Liver (tissue), 9 donors: ENCODE data around the gene RND1. TPM values are rescaled to one million over a fixed set of nuclear protein-coding genes. Genes with fewer than 3 reads are reported as not detected.

Experiments used
- DNase-seq: peaks from one replicate; pipeline ENCODE4 v3.0.0-alpha.2; 2017; ENCODE audit warnings: low spot score
- H3K27ac ChIP-seq, 2 donors: one replicate each; pipeline ENCODE4 v1.7.0; 2013; ENCODE audit warnings: inconsistent platforms in 2 of 2, low read length in 2 of 2, control low read depth in 1 of 2, low read depth in 1 of 2, mild to moderate bottlenecking in 1 of 2
- H3K27me3 ChIP-seq, 4 donors: one replicate each; pipeline versions ENCODE4 v1.6.1 to v1.7.0; 2013; ENCODE audit warnings: low read length in 3 of 4, inconsistent platforms in 1 of 4, mild to moderate bottlenecking in 1 of 4, moderate library complexity in 1 of 4; ENCODE audit not compliant: control insufficient read depth in 4 of 4, insufficient read depth in 4 of 4
- H3K36me3 ChIP-seq, 4 donors: one replicate each; pipeline versions ENCODE4 v1.6.1 to v1.7.0; 2013; ENCODE audit warnings: low read length in 3 of 4, mild to moderate bottlenecking in 3 of 4, low read depth in 1 of 4, moderate library complexity in 1 of 4; ENCODE audit not compliant: control insufficient read depth in 4 of 4, insufficient read depth in 3 of 4
- H3K4me1 ChIP-seq, 4 donors: one replicate each; pipeline versions ENCODE4 v1.6.1 to v1.7.0; 2013; ENCODE audit warnings: low read length in 3 of 4, mild to moderate bottlenecking in 3 of 4, moderate library complexity in 1 of 4; ENCODE audit not compliant: control insufficient read depth in 4 of 4, insufficient read depth in 4 of 4
- H3K4me3 ChIP-seq, 3 donors: one replicate each; pipeline versions ENCODE4 v1.6.1 to v1.7.0; 2013; ENCODE audit warnings: low read length in 3 of 3, control low read depth in 1 of 3, low read depth in 1 of 3, mild to moderate bottlenecking in 1 of 3
- H3K9ac ChIP-seq, 2 donors: one replicate each; pipeline ENCODE4 v1.7.0; 2013; ENCODE audit warnings: low read length in 2 of 2, mild to moderate bottlenecking in 2 of 2, moderate library complexity in 2 of 2, control low read depth in 1 of 2, low read depth in 1 of 2
- H3K9me3 ChIP-seq, 4 donors: one replicate each; pipeline versions ENCODE4 v1.6.1 to v1.7.0; 2013; ENCODE audit warnings: low read length in 3 of 4; ENCODE audit not compliant: control insufficient read depth in 4 of 4
- EGR1 ChIP-seq, 2 donors: IDR thresholded peaks; 2 replicates each; pipeline ENCODE4 v1.6.1; 2016 to 2018; ENCODE audit warnings: antibody characterized with exemption in 2 of 2, low read depth in 2 of 2
- FOXA1 ChIP-seq: IDR thresholded peaks from 2 replicates; pipeline ENCODE4 v1.6.1; 2016; ENCODE audit warnings: antibody characterized with exemption
- HNF4G ChIP-seq: IDR thresholded peaks from 2 replicates; pipeline ENCODE4 v1.6.1; 2016; ENCODE audit warnings: antibody characterized with exemption
- JUND ChIP-seq, 2 donors: IDR thresholded peaks; 2 replicates each; pipeline ENCODE4 v1.6.1; 2016; ENCODE audit warnings: antibody characterized with exemption in 2 of 2
- NR2F2 ChIP-seq: IDR thresholded peaks from 2 replicates; pipeline ENCODE4 v1.6.1; 2016; ENCODE audit warnings: antibody characterized with exemption
- RAD21 ChIP-seq, 2 donors: IDR thresholded peaks; 2 replicates each; pipeline ENCODE4 v1.6.1; 2016; ENCODE audit warnings: antibody characterized with exemption in 2 of 2, mild to moderate bottlenecking in 2 of 2
- RXRA ChIP-seq, 2 donors: IDR thresholded peaks; 2 replicates each; pipeline ENCODE4 v1.6.1; 2017 to 2018; ENCODE audit warnings: antibody characterized with exemption in 2 of 2, mild to moderate bottlenecking in 1 of 2
- SP1 ChIP-seq: IDR thresholded peaks from 2 replicates; pipeline ENCODE4 v1.6.1; 2018; ENCODE audit warnings: antibody characterized with exemption, mild to moderate bottlenecking
- TAF1 ChIP-seq: conservative IDR thresholded peaks from 2 replicates; pipeline ENCODE4 v1.6.1; 2016; ENCODE audit warnings: antibody characterized with exemption, mild to moderate bottlenecking
- WGBS: extraction: QIAGEN DNeasy Blood & Tissue Kit; methylation state at CpG from one replicate; pipeline ENCODE4 v1.1.7; 2013; 5-methylcytosine and 5-hydroxymethylcytosine counted together
- polyA plus RNA-seq, 2 donors: library from polyadenylated mRNA; stranded (reverse) in 1 of 2; unstranded in 1 of 2; fragments of 200-250 nt in 1 of 2; fragments of >200 nt in 1 of 2; fragmentation: Nextera tagmentation in 1 of 2; extraction: Ambion mirVana in 1 of 2; gene quantifications; one replicate each; pipeline versions ENCODE4 v1.2.1 to v1.2.3, GENCODE V29; 2013 to 2015
- total RNA-seq, 2 donors: library from RNA; depleted of rRNA; stranded (reverse); fragments of >200 nt; gene quantifications; one replicate each; pipeline ENCODE4 v1.2.3, GENCODE V29; 2014
- TF ChIP-seq, protein P1 (sequence below): IDR thresholded peaks from 2 replicates; pipeline ENCODE4 v1.6.1; 2016; ENCODE audit warnings: antibody characterized with exemption
- TF ChIP-seq, protein P2 (sequence below): IDR thresholded peaks from 2 replicates; pipeline ENCODE4 v1.6.1; 2016; ENCODE audit warnings: antibody characterized with exemption
- TF ChIP-seq, protein P3 (sequence below): fragments of 150-350 bp; IDR thresholded peaks from 2 replicates; pipeline ENCODE4 v1.5.1; 2017; ENCODE audit warnings: improper control_type of control experiment, low read depth, low read length; ENCODE audit not compliant: missing input control
- TF ChIP-seq, protein P4 (sequence below): IDR thresholded peaks from 2 replicates; pipeline ENCODE4 v1.6.1; 2016; ENCODE audit warnings: antibody characterized with exemption, mild to moderate bottlenecking
- donor health status: healthy.
- donor health status: healthy.
- donor health status: healthy.
- donor health status: healthy.
- donor health status: healthy.

The RND1 gene
- total and polyA plus RNA-seq, 4 donors: 7.7 to 16.5 (median 8.5) TPM

DNA sequence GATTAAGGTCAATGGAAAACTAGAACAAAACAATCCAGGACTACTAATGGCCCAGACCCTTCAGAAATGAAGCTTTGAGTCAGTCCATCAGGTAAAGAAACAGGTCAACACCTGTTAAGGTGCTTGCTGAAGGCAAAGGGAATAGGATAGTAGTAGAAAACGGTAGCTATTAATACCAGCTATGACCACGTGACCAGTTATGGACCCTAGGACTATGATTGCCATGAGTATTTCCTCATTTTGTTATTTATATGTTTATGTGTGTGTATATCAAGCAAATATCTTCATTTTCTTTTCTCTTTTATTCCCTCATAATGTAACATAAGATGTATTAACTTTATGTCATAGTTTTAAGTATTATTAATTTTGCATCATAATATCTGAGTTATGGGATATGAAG is 34.0 kb upstream of the RND1 start (continued):
- TF ChIP-seq, protein P1, sequence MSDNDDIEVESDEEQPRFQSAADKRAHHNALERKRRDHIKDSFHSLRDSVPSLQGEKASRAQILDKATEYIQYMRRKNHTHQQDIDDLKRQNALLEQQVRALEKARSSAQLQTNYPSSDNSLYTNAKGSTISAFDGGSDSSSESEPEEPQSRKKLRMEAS: no peak
- TF ChIP-seq FOXA1: no peak
- TF ChIP-seq, protein P2, sequence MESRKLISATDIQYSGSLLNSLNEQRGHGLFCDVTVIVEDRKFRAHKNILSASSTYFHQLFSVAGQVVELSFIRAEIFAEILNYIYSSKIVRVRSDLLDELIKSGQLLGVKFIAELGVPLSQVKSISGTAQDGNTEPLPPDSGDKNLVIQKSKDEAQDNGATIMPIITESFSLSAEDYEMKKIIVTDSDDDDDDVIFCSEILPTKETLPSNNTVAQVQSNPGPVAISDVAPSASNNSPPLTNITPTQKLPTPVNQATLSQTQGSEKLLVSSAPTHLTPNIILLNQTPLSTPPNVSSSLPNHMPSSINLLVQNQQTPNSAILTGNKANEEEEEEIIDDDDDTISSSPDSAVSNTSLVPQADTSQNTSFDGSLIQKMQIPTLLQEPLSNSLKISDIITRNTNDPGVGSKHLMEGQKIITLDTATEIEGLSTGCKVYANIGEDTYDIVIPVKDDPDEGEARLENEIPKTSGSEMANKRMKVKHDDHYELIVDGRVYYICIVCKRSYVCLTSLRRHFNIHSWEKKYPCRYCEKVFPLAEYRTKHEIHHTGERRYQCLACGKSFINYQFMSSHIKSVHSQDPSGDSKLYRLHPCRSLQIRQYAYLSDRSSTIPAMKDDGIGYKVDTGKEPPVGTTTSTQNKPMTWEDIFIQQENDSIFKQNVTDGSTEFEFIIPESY: no peak

DNA sequence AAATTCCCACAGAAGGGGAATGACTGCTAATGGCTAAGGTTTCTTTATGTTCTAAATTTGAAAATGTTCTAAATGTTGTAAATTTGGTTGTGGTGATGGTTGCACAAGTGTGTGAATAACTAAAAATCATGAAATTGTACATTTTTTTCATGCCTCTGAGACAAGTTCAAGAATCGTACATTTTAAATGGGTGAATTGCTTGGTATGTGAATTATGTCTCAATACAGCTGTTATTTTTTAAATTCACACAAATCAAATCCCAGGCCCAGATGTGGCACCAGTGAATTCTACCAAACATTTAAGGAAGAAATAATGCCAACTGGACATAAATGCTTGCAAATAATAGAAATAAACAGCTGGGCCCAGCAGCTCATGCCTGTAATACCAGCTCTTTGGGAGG is 28.6 kb upstream of the RND1 start:
- Histone ChIP-seq H3K4me1 (peaks cover 0 to 5% (median 0%) of the 10 kb centered on the region in 4 donors), H3K27me3 (no peaks in the 10 kb centered on the region), H3K9ac (no peak overlapping the region), H3K9me3 (no peaks in the 10 kb centered on the region), H3K4me3 (no peak overlapping the region), H3K36me3 (no peaks in the 10 kb centered on the region), H3K27ac (no peak overlapping the region)
- no peak for TF ChIP-seq RXRA (IDR thresholded peaks at IDR 0.05)
- DNase-seq: no peak
- WGBS: 82% methylated on average over 1 of the region's 1 CpG

DNA sequence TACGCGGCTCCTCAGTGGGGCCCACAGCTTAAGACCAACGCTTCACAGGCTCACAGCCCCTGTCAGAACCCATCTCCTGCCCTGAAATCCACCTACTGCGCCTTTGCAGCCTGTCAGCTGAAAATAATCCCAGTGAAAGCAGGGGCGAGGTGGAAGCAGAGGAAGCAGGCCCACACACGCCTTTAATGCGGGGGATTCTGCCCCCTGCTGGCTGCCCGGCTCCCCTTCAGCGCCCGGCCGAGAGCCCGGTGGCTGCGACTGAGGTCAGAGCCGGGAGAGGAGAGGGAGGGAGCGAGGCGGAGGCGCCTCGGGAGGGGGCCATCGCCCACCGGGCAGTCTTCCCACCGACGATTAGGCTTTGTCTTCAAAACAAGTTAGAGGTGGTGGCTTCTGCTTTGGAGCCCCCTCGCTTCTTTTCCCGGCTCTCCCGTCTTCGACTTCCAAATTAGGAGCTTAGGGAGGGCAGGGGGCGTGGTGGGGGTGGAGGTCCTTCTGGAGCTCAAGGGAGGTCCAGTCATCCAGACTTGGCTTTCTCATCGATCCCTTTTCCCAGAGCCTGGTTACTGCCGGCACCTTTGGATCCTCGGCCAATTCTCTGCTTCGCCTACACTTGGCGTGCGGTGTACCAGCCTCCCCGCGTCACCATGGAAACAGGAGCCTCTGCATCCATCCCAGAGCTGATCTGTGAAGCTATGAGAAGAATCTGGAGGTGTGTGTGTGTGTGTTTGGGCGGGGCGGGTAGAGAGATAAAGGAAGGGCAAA is 25.2 kb upstream of the RND1 start:
- DNase-seq: peak; percentile 78
- no peaks in the 10 kb centered on the region for H3K9me3 ChIP-seq
- H3K36me3 ChIP-seq: no peaks in the 10 kb centered on the region
- TF ChIP-seq RAD21 (IDR thresholded peaks at IDR 0.05) (peak; percentile 97 to 98), RXRA (IDR thresholded peaks at IDR 0.05) (peak in 1 of 2 donors; percentile 20)
- TF ChIP-seq, protein P1: no peak
- TF ChIP-seq, protein P3, sequence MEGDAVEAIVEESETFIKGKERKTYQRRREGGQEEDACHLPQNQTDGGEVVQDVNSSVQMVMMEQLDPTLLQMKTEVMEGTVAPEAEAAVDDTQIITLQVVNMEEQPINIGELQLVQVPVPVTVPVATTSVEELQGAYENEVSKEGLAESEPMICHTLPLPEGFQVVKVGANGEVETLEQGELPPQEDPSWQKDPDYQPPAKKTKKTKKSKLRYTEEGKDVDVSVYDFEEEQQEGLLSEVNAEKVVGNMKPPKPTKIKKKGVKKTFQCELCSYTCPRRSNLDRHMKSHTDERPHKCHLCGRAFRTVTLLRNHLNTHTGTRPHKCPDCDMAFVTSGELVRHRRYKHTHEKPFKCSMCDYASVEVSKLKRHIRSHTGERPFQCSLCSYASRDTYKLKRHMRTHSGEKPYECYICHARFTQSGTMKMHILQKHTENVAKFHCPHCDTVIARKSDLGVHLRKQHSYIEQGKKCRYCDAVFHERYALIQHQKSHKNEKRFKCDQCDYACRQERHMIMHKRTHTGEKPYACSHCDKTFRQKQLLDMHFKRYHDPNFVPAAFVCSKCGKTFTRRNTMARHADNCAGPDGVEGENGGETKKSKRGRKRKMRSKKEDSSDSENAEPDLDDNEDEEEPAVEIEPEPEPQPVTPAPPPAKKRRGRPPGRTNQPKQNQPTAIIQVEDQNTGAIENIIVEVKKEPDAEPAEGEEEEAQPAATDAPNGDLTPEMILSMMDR: peak; percentile 98
- H3K27me3 ChIP-seq: no peaks in the 10 kb centered on the region
- H3K27ac ChIP-seq: no peak overlapping the region
- 7% methylated on average over 37 of the region's 37 CpGs for WGBS
- H3K9ac ChIP-seq: peak overlapping the region in 1 of 2 donors; percentile 31
- H3K4me1 ChIP-seq: peaks cover 0 to 5% (median 0%) of the 10 kb centered on the region in 4 donors
- peak overlapping the region in 1 of 3 donors; percentile 28 for H3K4me3 ChIP-seq

DNA sequence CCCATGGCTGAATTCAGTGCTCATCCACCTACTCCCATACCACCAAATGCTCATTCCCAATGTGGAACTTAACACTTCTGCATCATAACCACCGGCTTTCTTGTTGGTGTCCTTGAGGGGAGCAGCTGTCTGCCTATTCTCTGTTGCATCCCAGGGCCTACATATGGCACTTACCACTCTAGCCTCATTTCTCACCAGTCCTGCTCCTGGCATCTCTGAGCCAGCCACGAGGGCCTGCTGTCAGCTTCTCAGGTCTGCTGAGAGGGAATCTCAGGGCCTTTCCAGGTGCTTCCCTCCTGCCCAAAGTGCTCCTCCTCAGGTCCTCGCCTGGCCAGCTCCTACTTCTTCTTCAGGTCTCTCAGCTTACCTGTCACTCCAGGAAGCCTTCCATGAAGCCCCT is 24.0 kb upstream of the RND1 start:
- Histone ChIP-seq H3K4me1 (peaks cover 0 to 5% (median 0%) of the 10 kb centered on the region in 4 donors), H3K9me3 (no peaks in the 10 kb centered on the region), H3K4me3 (no peak overlapping the region), H3K27ac (no peak overlapping the region), H3K36me3 (no peaks in the 10 kb centered on the region), H3K9ac (no peak overlapping the region), H3K27me3 (no peaks in the 10 kb centered on the region)
- no peak for DNase-seq
- 84% methylated on average over 3 of the region's 3 CpGs for WGBS
- no peak for TF ChIP-seq JUND (IDR thresholded peaks at IDR 0.05)
- no peak for TF ChIP-seq TAF1
- no peak for TF ChIP-seq EGR1 (IDR thresholded peaks at IDR 0.05; ENCODE audit: low read depth in 2 of 2)
- TF ChIP-seq RAD21 (IDR thresholded peaks at IDR 0.05): no peak
- TF ChIP-seq SP1: no peak
- TF ChIP-seq, protein P4, sequence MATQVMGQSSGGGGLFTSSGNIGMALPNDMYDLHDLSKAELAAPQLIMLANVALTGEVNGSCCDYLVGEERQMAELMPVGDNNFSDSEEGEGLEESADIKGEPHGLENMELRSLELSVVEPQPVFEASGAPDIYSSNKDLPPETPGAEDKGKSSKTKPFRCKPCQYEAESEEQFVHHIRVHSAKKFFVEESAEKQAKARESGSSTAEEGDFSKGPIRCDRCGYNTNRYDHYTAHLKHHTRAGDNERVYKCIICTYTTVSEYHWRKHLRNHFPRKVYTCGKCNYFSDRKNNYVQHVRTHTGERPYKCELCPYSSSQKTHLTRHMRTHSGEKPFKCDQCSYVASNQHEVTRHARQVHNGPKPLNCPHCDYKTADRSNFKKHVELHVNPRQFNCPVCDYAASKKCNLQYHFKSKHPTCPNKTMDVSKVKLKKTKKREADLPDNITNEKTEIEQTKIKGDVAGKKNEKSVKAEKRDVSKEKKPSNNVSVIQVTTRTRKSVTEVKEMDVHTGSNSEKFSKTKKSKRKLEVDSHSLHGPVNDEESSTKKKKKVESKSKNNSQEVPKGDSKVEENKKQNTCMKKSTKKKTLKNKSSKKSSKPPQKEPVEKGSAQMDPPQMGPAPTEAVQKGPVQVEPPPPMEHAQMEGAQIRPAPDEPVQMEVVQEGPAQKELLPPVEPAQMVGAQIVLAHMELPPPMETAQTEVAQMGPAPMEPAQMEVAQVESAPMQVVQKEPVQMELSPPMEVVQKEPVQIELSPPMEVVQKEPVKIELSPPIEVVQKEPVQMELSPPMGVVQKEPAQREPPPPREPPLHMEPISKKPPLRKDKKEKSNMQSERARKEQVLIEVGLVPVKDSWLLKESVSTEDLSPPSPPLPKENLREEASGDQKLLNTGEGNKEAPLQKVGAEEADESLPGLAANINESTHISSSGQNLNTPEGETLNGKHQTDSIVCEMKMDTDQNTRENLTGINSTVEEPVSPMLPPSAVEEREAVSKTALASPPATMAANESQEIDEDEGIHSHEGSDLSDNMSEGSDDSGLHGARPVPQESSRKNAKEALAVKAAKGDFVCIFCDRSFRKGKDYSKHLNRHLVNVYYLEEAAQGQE: no peak
- TF ChIP-seq, protein P2: no peak
- no peak for TF ChIP-seq HNF4G
- no peak for TF ChIP-seq NR2F2
